Stimulated activated CD8-positive, alpha-beta memory T cell treated with anti-CD3 and anti-CD28 coated beads, Interleukin-4, amount 100 ng/mL, for 24 hours (primary cell): Measurements from ENCODE around the gene HIPK2.

Experiments
- DNase-seq: peaks from one replicate; pipeline ENCODE4 v3.0.0-alpha.2; 2020; ENCODE audit warnings: low read depth

The HIPK2 gene

DNA sequence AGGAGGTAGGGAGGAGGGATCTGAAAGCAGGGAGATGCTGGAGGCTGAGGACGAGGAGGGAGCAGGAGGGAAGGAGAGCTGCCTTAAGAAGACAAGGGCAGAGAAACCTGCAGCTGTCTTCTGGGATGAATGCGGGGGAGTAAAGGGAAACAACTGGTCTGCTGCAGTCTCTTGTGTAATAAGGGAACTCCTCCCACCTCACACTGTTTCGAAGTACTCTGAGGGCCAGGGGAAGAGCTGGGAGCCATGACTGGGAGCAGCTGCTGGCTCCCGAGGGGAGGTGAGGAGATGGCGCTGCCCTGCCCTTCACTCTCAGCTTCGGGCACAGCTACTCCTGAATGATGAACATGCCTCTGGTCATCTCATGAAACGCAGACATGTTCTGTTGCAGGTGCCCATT is 189.2 kb downstream of the HIPK2 start:
- no peak for DNase-seq

GRCh38 chr7:139587535-139587934 is 190.3 kb downstream of the HIPK2 start:
- no peak for DNase-seq

GRCh38 chr7:139586286-139586685 is 191.5 kb downstream of the HIPK2 start:
- no peak for DNase-seq

DNA sequence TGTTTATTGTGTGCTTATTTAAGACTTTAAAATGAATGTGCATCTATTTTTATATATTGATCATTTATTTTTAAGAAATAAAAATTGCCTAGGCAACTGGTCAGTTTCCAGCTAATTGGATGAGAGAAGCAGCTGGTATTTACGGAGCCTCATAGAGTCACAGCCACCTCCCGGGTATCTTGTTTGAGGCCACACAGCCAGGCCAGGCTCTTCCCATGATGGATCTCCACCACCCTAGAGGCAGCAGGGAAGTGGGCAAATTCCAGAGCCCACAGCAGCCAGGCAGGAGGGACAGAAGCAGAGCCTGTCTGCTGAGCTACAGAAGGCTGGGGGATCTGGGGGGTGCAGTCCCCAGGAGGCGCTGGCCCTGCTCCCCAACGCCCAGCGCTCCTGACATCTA is 192.8 kb downstream of the HIPK2 start:
- no peak for DNase-seq

- DNase-seq: no peak
These were observed 193.8 kb downstream of the HIPK2 start for GRCh38 chr7:139583826-139584553.

GRCh38 chr7:139582671-139583155 is 195.1 kb downstream of the HIPK2 start:
- no peak for DNase-seq

GRCh38 chr7:139582130-139582650 is 195.6 kb downstream of the HIPK2 start:
- no peak for DNase-seq

DNA sequence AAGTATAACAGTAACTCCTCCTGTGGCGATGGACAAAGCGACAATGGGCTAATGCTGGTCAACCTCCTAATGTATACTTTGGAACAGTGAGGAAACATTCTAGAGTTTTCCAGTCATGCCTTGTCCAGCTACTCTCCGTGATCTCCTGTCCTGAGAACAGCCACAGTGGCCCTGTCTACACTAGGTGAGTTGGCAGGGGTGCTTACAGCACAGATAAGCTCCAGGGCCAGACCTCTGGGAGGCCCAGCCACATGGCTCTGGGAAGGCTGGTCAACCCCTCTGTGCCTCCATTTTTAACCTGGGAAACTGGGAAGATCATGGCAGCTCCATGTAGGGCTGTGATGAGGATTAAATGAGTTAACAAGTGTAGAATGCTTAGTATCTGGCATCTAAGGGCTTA is 197.4 kb downstream of the HIPK2 start:
- no peak for DNase-seq

GRCh38 chr7:139576179-139576973 is 201.4 kb downstream of the HIPK2 start:
- no peak for DNase-seq

GRCh38 chr7:139575338-139575680 is 202.5 kb downstream of the HIPK2 start:
- no peak for DNase-seq

- no peak for DNase-seq
These were observed 203.0 kb downstream of the HIPK2 start for GRCh38 chr7:139574618-139575337.

GRCh38 chr7:139573871-139574270 is 203.9 kb downstream of the HIPK2 start:
- no peak for DNase-seq

- no peak for DNase-seq
These were observed 205.0 kb downstream of the HIPK2 start for GRCh38 chr7:139572704-139573385.

GRCh38 chr7:139572071-139572470 is 205.7 kb downstream of the HIPK2 start:
- no peak for DNase-seq

- no peak for DNase-seq
These were observed 206.1 kb downstream of the HIPK2 start for GRCh38 chr7:139571651-139572050.

- DNase-seq: no peak
These were observed 206.6 kb downstream of the HIPK2 start for GRCh38 chr7:139571190-139571589.

GRCh38 chr7:139570626-139571025 is 207.2 kb downstream of the HIPK2 start:
- DNase-seq: no peak

DNA sequence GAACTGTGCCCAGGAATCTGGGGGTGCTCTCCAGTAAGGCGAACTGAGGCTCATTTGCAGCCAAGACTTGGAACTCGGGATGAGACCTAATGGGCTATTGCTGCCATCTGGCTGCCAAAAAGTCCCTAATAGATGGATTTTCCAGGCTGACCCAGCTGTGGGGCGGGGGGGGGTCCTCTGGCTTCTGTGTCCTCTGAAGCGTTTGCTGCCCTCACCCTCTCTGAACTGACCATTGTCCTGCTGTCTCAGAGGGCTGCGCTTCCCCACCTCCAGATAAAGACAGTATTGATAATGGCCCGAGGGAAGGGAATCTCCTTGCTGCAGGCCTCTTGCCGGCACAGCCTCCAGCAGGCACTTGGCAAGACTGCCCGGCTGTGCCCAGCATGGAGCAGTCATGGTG is 207.7 kb downstream of the HIPK2 start:
- DNase-seq: no peak

DNA sequence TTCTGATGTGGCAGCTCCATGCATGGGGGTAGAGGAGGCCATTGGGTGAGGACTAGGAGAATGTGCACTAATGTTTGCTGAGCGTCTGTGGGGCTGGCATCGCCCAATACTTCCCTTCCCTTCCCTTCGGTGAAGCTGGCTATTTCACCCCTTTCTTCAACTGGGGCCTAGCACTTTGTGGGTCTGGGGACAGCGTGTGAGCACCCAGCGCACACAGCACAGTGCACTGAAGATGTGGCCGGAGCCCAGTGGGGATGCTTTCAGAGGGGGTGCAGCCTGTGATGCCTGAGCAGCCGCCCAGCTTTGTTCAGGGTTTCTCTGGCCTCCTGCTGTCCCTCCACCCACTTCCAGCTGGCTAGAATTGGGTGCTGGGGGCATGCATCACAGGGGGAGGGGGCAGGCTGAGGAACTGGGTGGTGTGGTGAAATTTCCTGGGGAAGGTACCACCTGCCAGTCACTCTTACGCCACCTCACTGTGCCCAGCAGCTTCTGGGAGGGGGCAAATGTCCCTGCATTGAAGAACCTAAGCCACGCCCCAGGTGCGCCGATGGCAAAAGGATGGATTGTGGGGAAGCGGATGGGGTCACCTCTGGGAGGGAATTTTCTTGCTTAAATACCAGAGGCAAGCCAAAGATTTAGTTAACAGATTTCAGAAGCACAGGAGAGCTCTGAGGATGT is 208.8 kb downstream of the HIPK2 start:
- no peak for DNase-seq

- no peak for DNase-seq
These were observed 209.5 kb downstream of the HIPK2 start for GRCh38 chr7:139568346-139568675.

- DNase-seq: no peak
These were observed 210.0 kb downstream of the HIPK2 start for GRCh38 chr7:139567647-139568345.
